ENCODE results near the gene KRTAP3-3.

Gene KRTAP3-3

DNA sequence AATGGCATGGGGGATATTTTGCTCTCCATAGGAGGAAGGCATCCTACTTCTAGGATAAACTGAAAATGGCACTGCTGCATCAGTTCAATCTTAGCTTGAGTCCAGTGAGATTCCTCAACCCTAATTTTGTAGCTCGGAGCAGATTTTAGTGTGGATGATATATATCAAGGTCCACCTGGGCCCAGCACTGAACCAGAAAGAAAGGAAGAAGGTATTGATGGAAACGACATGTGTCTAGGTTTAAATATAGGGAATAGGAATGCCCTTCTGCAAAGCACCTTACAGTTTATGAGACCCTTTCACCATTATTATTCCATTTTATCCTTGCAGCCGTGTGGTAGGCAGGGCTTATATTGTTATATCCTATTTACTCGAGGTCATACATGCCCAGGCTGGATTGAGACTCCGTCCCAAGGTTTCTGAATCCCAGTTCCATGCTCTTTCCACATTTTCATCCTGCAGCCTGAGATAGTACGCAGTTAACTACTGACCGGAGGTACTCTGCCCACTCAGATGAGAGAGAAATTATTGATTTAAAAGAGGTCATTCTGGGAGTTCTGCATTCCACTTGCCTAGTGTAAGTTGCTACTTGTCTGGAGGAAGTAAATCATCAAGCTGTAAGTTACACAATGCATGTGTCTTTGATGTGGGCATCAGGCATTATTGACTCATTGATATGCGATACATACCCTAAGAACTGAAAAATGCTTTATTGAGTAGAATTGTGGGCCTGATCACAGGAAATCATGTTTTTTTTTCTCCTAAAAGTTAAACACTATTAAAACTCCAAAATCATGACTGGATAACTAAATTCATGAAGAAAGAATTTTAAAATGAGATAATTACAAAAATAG, 37.3 kb downstream of the KRTAP3-3 start:
- no peak for DNase-seq

DNA sequence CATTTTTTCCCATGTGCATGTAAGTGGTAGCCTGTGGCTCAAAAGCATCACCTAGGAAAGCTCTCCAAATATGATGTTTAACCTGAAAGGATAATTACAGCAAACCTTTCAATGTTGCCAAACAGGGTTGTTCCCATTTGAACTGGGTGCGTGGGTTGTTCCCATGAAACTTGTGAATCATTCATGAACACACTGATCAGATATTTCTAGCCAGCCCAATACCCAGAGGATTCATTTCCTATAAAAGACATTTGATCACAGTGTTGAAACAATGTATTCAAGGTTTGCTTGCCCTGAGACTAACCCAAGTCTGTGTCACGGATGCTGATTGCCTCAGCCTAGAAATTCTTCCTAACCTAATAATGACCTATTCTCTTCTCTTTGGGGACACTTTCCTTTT, 40.1 kb downstream of the KRTAP3-3 start:
- no peak for DNase-seq

DNA sequence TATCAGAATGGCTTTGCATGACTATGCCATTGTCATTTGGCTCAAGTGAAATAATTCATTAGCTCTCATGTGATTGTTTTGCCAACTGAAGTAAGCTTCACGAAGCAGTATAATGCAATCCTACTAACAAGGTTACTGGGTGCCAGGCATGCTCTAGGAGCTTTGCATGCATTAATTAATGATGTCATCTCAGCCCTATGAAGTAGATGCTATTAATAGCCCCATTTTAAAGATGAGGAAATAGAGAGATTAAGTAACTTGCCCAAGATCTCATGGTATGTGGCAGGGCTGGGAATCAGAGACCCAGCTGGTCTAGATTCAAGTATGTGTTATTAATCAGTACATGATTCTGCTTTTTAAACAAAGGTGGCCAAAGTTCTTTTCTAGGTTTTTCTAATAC, 41.3 kb downstream of the KRTAP3-3 start:
- DNase-seq: no peak

DNA sequence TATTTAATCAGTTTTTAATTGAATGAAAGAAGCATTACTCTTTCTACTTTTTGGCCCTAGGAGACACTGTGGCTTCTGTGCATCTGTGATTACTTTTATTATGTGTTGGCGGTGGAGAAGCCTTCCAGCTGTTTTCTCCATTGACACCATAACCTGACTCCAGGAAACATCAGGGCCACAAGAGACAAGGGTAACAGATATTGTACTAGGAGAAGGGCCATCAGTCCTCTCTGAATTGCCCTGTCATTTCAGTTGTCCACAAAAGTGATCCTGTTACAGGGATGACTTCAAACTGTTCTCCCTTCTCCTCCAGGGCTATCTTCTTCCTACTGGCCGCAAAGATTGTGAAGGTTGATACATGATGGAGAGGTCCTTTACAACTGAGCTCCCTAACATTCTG, 41.8 kb downstream of the KRTAP3-3 start:
- DNase-seq: no peak

DNA sequence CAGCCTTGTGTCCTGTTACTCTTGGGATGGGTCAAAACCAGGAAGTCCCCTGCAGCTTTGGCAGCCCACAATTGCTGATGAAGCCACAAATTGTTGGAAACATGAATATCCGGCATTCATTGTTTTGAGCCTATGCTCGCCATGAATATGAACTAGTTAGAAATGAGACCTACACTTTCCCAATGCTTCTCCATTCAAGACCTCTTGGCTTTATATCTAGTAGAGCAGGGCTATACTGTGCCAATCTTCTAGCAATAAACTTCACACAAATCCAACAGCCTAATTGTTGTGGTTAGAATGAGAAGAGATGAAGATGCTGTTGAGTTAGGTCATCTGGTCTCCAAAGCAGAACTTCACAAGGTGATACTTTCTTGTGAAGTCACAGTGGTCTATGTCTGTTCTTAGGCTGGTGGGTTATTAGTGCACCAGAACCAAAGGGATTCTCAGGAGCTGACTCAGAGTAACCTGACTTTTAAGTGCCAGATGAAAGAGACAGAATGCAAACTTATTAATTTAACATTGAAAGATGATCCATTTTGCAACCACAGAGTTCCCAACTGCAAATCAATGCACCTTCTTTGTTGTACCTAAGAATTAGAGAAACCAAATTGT, 42.8 kb downstream of the KRTAP3-3 start:
- no peak for DNase-seq

DNA sequence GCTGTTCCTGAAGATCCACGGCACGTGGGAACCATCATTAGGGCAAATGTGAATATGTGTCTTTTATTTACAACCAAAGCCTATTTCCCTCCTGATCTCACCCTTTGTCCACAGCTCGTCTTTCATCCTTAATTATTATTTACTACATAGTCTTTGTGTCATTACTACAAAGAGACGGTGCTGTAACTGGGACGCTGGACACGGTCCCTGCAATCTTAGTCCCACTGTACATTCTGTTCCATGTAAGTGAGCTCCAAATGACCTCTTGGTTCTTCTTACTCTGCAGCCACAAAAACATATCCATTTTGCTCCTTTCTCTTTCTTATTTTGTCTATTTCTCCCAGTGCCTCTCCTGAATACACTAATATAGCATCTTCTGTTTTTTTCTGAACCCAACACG, 43.8 kb downstream of the KRTAP3-3 start:
- DNase-seq: no peak

DNA sequence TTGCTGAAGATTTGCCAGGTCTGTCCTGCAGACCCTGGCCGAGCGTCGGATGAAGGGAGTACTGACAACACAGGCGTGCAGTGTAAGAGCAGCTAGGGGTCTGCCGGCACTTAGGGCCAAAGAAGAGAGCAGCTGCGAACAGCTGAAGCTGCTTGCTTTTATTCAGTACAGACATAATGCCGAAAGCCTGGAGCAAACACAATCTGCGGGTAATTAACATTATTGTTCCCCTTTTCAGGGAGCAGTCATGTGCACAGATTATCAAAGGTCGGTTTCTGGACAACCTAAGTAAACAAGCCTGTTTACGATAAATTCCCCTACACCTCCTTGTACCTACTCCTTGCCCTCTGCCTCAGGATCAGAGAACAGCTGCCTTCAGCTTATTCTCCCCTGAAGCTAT, 44.5 kb downstream of the KRTAP3-3 start:
- DNase-seq: no peak

DNA sequence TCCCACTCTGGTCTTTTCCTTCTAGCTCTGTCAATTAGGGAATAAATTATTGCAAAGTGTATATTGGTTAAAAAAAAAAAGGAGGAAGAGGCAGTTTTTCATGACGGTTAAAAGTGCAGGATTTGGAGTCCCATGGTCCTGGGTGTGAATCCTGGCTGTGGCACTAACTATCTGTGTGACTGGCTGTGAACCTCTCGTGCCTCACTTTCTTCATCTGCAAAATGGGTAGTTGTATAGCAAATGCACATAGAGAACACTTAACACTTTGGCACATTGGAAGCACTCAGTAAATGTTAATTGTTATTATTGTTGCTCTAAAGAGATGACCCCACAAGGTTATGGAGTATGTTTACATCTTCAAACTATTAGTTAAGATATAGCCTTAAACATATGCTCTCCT, 46.0 kb downstream of the KRTAP3-3 start:
- DNase-seq: no peak

DNA sequence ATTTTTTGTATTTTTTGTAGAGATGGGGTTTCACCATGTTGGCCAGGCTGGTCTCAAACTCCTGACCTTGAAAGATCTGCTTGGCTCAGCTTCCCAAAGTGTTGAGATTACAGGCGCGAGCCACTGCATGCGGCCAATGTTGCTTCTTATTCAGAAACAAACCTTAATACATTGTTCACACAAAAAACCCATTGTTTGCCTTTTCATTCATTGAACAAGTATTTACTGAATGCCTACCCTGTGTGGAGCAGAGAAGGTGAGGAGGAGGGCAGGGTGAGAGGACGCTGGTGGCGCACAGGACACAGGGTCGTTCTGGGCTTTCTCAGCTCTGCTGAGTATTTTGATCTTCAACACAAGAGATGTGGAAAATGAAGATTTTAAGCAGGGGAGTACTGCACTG, 48.5 kb downstream of the KRTAP3-3 start:
- DNase-seq: no peak

DNA sequence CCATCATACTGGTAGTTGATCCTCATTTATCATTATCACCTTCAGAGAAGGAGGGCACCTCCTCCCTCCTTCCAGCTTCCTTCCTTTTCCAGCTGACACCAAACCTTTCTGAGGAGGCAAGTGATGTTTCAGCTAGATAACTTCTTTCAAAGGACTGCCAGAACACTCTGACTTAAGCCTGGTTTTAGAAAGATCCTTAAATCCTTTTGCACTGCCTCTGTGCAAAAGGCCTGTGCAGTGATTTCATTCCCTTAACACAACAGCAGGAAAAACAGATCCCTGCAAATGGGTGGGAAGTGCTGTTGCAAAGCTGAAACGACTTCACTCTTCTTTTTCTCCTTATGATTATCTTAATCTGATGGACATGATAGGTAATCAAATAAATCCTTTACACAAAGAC, 49.4 kb downstream of the KRTAP3-3 start:
- DNase-seq: no peak

Measured in DMS79 (cell line).